ENCODE measurements around the gene KCTD21.
"Not testable (repeated sequence)": the region's sequence is repeated elsewhere in the genome, so short reads cannot be mapped to it uniquely, and the experiment has no call there.

Gene KCTD21, protein sequence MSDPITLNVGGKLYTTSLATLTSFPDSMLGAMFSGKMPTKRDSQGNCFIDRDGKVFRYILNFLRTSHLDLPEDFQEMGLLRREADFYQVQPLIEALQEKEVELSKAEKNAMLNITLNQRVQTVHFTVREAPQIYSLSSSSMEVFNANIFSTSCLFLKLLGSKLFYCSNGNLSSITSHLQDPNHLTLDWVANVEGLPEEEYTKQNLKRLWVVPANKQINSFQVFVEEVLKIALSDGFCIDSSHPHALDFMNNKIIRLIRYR

DNA sequence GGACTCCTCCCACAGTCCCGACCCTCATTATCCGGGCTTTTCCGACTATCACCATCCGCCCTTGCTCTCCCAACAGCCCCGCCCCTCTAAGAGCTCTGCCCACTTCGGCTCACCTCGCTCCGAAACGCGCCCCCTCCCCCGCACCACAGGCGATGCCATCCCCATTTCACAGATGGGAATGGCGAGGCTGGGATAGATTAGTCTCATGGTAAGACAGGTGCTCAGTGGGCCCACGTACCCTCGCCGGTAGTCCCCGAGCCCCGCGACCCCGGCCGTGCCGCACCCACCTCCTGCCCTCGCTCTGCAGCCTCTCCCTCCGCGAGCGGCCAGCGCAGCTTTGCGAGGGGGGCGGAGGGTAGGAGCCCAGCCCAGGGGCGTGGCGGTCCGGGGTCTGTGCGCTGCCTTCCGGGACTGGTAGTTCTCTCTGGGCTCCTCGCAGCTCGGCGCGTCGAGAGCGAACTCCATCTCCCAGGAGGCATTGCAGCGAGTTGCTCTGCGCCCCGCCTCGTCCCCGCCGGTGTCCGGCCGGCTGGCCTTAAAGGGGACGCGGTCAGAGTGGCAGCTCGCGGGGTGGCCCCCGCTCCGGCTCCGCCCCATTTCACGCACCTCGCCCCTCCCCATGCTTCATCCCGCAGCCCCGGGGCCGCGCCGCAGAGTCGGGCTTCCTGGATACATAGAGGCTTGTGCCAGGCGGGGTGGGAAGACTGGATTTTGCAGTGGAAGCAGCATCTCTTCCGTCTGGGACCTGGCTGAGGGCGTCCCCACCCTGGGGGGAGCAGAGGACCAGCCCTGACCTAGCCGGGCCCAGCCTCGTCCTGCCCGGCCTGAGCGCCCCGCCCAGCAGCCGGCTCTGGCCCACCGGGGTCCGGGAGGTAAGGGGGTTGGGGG lies at the start of gene KCTD21, which contains the start of gene USP35:
KCTD21 (minus strand) TSS at position 341 of the 888 bp plus-strand sequence. CDS start 14,072 bp downstream, outside the sequence.
USP35 (plus strand) TSS at position 634 of the 888 bp plus-strand sequence. CDS start 7,327 bp downstream, outside the sequence.
- peak; percentile 99 for DNase-seq

DNA sequence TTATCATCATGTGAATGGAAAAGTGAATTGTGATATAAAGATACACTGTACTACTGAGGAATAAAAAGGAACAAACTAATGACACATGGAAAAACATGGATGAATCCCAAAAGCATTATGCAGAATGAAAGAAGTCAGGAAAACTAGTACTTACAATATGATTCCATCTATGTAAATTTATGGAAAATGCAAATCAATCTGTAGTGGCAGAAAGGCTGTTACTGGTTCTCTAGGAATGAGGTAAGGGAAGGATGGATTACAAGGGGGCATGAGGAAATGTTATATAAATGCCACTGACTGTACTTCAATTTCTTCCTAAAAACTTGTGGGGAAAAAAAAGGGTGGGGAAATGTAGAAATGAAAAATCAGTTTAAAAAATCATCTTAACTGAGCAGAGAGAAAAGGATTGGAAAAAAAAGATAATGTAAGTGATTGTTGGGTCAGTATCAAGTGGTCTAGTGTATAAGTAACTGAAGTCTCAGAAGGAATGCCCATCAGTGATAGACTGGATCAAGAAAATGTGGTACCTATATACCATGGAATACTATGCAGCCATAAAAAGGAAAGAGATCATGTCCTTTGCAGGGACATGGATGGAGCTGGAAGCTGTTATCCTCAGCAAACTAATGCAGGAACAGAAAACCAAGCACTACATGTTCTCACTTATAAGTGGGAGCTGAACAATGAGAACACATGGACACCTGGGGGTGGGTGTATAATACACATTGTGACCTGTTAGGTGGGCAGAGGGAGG lies 49.0 kb upstream of the KCTD21 start:
- DNase-seq = no peak

DNA sequence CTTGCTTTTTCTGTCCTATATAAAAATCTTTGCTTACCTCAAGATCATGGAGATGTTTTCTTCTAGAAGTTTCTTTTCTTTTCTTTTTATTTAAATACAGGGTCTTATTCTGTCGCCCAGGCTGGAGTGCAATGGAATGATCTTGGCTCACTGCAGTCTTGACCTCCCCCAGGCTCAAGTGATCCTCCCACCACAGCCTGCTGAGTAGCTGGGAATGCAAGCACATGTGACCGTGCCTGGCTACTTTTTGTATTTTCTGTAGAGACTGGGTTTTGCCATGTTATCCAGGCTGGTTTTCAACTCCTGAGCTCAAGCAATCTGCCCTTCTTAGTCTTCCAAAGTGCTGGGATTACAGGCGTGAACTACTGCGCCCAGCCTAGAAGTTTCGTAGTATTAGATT lies 45.6 kb upstream of the KCTD21 start:
- no peak for DNase-seq

DNA sequence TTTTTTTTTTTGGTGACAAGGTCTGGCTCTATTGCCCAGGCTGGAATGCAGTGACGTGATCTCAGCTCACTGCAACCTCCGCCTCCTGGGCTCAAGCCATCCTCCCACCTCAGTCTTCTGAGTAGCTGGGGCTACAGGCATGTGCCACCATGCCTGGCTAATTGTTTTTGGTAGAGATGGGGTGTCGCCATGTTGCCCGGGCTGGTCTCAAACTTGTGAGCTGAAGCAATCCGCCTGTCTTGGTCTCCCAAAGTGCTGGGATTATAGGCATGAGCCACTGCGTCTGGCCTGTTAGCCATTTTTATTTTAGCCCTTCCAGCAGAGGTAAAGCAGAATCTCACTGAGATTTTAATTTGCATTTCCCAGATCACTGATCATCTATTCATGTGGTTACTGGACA lies 44.6 kb upstream of the KCTD21 start:
- DNase-seq = not testable (repeated sequence)

DNA sequence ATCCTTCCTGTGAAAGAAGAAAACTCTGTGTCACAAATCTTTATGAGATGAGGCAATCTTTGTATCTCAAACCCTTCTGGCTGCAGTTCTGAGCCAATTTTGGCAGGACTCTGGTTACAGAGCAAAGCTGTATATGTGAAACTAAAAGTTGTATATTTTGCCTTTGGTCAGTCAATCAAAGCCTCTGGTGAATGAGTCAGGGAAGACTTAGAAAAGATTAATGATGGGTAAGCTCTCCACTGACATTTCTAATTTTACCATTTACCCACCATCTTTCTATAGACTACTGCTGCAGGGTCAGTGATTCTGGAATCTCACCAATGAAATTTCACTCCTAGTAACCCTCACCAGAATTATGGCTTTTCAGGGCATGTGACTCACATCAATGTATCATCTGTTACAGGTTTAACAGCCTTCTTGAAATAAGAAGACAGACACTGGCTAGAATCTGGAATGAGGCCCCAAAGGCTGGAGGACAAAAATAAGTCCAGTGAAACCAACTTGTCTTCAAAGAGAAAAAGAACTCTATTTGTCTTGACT lies 43.6 kb upstream of the KCTD21 start:
- no peak for DNase-seq

DNA sequence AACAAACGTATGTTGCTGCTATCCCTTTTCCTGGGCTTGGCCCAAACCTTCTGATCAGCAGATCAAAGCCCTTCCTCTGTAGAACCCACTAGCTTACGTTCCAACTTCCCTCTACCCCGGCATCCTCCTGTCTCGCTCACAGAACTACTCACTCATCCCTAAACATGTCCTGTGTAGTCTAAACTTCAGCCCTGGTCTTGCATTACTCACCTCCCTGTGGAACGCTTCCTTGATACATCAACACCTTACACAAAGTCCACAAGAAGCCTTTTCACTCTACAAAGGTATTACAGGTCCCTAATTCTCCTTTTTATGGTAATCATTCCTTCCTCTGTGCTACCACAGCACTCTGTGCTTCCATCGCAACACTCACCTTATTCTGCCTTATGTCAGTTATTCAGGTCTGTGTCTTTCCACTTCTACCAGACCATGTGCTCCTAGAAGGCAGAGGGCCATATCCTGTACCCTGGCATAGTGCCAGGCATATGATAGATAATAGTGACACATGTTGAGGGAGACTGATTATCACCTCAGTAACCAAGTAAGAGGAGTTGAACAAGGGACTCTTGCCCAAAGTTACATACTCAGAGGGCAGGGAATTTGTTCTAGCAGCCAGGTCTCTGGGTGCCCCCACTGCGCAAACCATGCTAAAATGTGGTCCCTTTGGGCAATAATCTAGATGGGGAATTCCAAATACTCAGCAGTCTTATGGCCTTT lies 41.9 kb upstream of the KCTD21 start:
- peak; percentile 35 for DNase-seq

DNA sequence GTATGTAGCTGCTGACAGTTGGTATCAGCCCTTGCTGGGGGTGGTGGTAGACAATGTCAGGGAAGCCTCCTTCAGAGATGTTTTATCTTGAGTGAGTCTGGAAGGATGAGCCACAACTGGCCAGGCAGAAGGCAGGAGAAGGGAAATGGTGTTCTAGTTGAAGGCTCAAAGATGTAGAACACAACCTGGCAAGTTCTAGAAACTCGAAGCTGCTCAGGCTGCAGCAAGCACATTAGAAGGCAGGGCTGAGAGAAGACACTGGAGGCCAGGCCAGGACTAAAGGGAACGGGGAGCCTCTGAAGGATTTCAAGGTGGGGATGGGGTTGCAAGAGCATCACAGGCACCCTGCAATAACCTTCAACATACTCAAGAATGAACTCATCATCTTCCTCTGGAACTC lies 40.7 kb upstream of the KCTD21 start:
- DNase-seq = no peak

DNA sequence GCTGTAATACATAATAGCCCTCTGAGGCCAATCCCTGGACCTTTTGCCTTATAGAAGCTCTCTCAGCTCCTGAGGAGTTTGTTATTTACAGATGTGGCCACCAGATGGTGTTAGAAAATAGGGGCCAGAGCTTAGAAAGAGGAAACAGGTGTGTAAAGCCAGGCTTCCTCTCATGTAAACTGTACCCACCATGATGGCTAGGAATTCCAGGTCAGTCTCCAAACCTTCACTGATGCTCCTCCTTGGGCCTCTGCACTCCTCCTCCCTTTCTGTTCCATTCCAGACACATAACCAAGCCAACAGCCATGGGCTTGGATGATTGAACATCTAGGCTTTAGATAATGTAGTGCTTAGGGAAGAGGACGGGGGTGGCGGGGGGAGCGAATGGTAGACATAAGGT lies 40.0 kb upstream of the KCTD21 start:
- DNase-seq = peak; percentile 68

DNA sequence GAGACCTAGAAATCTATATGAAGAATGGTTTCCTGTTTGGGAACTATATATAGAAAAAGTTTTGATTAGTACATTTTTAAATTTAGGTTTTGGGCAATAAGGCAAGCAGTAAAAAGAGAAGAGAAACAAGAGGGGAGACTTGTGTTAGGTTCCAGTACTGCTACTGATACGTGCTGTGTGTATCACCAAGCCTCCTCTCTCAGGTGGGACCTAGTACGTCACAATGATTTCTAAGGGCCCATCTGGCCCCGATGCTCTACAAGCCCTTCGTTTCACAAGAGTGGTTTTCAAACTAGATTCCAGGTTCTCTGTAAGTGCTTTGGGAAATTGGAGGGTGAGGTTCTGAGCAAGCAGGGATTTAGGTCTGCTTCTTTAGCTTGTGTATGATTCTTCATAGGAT lies 39.5 kb upstream of the KCTD21 start:
- DNase-seq = no peak

DNA sequence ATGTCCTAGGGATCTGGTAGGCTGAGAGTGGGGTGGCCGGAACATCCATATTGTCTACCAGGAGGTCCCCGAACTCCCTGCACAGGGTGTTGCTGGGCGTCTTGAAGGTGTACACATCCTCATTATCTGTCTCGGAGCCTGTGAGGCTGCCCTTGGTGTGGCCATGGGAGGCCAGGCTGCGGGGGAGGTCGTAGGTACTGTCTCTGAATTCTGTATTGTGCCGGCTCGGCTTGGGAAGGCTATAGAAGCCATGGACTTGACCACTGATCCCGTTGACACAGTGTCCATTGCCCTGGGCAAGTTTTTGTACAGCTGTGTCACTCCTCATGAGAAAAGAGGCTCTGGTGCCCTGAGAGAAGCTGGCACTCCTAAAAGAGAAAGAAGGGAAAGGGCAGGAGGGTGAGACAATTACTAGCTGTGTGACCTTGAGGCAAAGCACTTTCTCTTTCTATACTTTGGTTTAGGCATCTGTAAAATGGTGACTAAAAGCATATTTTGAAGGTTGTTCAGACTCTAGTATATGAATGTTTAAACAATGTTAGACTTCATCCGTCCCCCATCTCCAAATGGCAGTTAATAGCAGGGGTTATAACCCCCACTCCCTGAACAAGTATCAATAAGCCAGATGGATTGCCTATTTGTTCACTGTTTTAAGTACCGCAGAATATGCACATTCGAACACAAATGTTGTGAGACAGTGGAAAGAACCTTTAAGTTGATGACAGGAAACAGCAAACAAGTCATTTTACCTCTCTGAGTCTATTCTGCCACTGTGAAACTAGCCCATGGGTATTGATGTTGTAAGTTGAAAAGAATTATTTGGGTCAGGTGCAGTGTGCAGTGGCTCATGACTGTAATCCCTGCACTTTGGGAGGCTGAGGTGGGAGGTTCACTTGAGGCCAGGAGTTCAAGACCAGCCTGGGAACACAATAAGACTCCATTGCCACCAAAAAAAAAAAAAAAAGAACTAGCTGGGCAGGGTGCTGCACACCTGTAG lies 38.6 kb upstream of the KCTD21 start:
- DNase-seq = peak; percentile 43

DNA sequence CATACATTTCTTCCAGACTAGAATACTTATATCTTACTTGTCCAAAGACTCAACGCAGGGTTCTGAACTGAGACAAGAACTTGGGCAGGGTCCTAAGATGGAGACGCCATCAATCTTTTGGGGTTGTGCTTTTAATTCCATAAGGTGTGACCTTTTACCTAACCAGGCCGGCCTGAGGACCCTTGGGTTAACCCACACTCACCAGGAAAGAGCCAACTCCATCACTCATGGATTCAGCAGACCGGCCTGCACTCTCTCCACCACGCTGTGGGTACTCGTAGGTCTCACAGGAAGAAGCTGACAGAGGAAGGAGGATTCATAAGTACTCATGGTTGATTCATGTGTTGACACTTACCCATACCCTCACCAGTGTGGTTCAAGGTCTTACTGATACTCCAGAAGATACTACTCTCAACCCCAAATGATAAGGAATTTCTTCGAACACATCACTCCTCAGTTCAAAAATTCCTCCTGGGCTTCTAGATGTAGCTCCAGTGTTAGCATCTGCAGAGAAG lies 36.5 kb upstream of the KCTD21 start:
- DNase-seq = no peak

DNA sequence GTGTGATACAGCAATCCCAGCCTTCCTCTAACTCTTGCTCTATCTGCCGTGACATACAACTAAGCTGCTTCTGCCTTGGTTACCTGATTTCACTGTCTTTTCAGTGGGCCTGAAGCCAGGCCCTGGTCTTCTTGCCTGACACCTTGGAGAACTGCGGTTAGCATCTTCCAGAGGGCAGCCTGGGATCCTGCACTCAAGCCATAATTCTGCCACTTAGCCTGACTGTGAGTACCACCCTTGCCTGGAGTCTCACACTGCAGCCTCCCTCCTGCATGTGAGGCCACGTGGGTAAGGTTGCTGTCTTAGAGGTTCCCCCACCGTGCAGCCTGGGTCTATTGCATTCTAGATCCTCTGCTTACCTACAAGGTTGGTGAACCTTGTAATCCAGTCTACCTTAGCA lies 36.1 kb upstream of the KCTD21 start:
- no peak for DNase-seq

DNA sequence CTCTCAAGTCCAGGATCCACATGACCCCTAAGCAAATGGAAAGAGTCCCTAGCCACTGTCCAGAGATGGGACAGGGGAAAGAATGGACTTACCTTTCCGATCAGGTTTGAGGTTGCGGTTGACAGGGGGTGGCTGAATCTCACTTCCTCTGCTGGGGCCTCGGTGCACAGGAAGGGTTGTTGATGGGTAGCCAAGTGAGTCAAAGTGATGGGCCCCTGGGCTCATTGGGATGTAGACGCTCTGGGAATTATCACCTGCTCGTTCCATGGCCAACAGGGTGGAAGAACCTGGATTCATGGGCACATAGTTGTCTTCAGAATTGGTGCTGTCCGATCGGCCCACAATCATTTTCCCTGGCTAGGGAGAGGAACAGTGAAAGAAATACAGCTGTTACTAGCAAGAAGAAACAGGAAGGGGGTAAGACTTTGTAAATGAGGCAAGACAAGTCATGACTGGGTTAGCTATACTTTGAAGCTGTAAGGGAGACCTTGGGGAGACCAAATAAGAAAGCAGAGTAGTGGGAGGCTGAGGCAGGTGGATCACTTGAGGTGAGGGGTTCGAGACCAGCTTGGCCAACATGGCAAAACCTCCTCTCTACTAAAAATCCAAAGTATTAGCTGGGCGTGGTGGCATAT lies 35.0 kb upstream of the KCTD21 start:
- DNase-seq = peak; percentile 12

DNA sequence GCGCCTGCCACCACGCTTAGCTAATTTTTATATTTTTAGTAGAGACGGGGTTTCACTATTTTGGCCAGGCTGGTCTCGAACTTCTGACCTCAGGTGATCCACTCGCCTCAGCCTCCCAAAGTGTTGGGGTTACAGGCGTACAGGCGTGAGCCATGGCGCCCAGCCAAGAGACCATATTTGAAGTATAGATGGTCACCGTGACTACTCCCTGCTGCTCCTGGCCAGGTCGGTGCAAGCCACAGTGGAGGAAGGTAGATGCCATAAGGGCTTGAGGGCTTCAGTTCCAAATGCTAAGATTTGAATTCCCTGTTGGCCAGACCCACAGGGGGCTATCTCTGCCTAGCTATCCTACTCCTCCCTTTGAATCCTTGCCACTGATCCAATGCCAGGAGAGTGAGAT lies 34.3 kb upstream of the KCTD21 start:
- DNase-seq = not testable (repeated sequence)

DNA sequence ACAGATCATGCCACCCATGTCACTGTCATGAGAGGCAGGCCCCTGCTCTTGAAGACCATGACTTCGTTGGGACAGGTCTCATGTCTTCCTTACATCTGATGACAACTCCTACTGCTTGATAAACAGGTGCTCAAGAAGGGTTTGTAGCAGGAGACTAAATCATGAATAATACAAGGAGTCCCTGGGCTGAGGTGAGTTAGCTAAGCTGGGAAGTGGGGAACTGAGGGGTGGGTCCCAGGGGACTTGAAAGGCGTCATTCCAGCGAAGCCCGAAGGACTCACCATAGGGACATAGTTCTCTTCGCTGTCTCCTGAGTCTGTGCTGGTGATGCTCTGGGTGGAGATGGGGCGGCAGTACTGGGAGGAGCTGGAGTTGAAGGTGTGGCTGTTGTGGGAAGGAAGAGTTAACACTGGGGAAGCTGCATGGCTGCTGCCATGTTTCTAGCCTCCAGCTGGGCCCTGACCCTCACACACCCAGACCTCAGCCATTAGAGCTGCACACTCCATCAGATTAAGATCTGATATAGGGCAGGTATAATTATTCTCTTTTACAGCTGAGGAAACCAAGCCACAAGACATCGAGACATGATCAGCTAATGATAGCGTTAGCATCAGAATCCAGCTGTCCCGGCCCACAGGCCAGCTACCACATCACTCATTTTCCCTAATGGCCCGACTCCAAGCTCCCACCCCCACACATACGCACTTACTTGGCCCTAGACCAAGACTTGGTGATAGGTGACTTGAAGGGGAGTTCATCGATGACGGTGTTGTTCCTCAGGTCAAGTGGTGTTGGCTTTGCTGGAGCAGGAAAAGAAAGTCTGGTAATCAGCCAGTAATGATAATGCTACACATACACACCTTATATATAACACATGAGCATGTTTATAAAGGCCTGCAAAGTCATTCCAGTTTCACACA lies 33.2 kb upstream of the KCTD21 start:
- DNase-seq = peak; percentile 30

DNA sequence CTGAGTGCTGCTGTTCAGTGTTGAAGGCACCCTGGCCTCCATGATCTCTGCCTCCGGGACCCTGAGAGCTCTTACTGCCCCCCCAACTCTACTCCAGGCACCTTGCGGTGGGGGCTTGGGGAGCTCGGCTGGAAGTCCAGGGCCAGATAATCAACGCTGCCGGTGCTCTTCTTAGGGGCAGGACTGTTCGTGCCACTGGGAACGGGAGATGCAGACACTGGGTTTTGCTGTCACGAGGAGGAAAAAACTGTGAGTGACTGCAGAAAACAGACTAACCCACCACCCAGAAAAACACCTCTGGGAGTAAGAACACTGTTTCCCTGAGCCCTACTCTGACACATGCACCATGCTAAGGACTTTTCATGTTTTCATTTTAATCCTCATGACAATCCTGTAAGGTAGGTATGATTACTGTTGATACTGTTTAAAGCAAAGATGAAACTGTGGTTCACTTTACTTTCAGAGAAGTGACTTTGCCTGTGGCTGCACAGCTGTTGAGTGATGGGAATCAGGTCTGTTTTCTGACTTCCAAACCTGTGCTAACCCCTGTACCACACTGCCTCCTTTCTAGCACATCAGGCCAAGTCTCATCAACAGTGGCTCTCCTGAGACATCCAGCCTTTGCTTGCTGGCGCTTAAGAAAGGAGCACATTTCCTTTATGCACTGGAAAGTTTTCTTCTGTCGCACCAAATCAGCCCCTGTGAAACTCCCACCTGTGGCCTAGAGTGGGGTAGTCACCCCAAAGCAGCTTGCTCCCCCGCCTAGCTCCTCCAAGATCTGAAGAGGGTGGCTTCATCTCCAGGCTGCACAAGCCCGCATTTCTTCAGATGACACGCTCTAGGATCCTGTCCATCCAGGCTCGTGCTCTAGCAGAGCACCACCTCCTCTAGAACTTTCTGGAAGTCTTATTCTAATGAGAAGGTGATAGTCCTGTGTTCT lies 32.1 kb upstream of the KCTD21 start:
- DNase-seq = peak; percentile 50

DNA sequence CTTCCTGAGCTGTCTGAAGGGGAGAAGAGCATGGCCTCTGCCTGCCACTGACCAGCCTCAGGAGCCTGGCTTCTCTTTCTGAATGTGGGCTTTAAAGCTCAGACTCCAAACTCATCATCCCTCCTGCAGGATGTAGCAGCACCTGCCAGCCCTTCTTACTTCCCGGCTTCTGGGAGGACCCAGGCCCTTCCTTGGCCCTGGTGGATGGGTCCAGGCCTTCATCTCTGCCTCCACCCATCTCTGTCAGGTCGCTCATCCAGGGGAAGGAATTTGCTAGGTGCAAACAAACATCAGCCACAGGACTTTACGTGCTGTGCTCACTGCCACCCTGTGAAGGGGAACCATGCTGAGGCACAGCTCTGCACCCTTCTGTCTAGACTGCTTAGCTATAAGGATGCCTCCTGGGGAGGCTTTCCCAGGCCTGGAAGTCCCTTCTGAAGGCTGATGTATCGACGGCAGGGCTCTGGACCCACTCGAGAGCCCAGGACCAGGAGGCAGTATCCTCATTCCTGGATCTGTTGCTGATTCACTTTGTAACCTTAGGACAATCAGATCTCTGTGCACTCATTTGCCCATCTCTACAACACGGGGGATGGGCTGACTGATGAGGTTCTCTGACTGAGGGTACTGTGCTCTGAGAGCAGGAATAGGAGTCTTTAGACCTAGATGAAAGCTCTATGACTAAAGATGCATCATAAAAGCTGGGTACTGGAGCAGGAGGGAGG lies 31.2 kb upstream of the KCTD21 start:
- peak; percentile 41 for DNase-seq

All from islet precursor cell (in vitro differentiated cells).